ENCODE data around the gene NFATC2IP. TPM values are rescaled to one million over a fixed set of nuclear protein-coding genes. Genes with fewer than 3 reads are reported as not detected.

The NFATC2IP gene
- total and polyA plus RNA-seq, 10 of the 15 experiments (the other 5 are each of a cell fraction or from before 2014, with no cell fraction given): 12.2 to 93.9 (median 46.9) TPM

DNA sequence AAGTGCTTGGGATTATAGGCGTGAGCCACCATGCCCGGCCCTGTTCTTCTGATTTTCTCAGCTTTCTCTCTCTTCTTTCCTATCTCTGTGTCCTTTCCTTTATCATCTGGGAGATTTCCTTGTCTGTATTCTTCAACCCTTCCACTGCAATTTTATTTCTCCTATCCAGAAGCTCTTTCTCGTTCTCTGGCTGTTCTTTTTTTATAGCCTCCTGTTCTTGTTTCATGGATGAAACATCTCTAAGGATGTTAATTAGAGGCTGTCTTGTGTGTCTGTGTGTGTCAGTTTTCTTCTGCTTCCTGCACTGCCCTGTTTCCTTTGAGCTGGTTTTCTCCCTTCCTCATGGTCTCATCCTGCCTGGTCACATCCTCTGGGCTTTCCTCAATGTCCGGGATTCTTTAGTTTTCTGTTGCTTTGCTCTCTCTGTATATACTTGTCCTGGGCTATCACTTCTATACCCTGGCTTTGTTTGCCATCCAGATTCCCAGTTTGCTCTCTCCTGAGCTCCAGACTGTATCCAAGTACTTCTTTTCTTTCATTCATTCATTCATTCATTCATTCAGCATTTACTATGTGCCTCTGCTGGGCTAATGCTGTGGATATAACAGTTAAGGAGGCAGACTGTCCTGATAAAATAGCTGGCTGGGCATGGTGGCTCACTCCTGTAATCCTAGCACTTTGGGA is 36.6 kb downstream of the NFATC2IP start:
- ChIA-PET SMC1A (ENCODE audit: uncharacterized antibody, unreplicated experiment) (interaction anchor here (0.9 kb wide), 1 partner anchor 9 kb away, joined by 3 read pairs; no protein-coding TSS in a partner anchor), RAD21 (ENCODE audit: unreplicated experiment) (no interaction called here), CTCF (interaction anchor here (0.9 to 3.0 kb wide), 3 partner anchors 10 to 15 kb away, joined by 3 to 18 read pairs (median 3); partner anchors contain the start of gene SPNS1), POLR2A (no interaction called here)
- in situ Hi-C loops (cut with MboI) (no loop called here), intact Hi-C loops (cut with micrococcal nuclease; ENCODE audit: unreplicated experiment) (no loop called here)
- H3K4me1 ChIP-seq (ENCODE audit: control insufficient read depth, insufficient read depth, low read length): peaks cover 12% of the 10 kb centered on the region
- H4K20me1 ChIP-seq (ENCODE audit: control insufficient read depth, insufficient read depth): no peaks in the 10 kb centered on the region
- H3K79me2 ChIP-seq (ENCODE audit: control insufficient read depth, insufficient read depth, low read length): no peaks in the 10 kb centered on the region
- ATAC-seq: no peak
- no peak for FAIRE-seq
- DNase-seq (ENCODE audit: low read depth, low spot score): no peak
- H3K9me3 ChIP-seq (replicated peaks; ENCODE audit: control insufficient read depth, insufficient read depth, low read length): no peaks in the 10 kb centered on the region
- no peak overlapping the region for H3K9ac ChIP-seq (ENCODE audit: control insufficient read depth, insufficient read depth, low read length)
- H3K4me3 ChIP-seq: no peak overlapping the region
- H3K27ac ChIP-seq (ENCODE audit: control insufficient read depth, insufficient read depth): no peak overlapping the region
- H3K27me3 ChIP-seq (replicated peaks in 1 of 2; ENCODE audit: control insufficient read depth in 2 of 2, insufficient read depth in 2 of 2, low read length in 1 of 2): no peaks in the 10 kb centered on the region
- H2AFZ ChIP-seq (ENCODE audit: control insufficient read depth, low read depth, low read length): no peak overlapping the region
- TF ChIP-seq HCFC1 (IDR thresholded peaks at IDR 0.05; ENCODE audit: low read length) (no peak), ZNF24 (IDR thresholded peaks at IDR 0.05) (peak; percentile 69), MEF2A (IDR thresholded peaks at IDR 0.05; ENCODE audit: insufficient read depth, low read depth, low read length) (no peak)
- BruUV-seq (replicated peaks): TSS peak; percentile 68
- WGBS (ENCODE audit: insufficient coverage, insufficient replicate concordance, low lambda C conversion rate, missing lambda C conversion rate): 100% methylated on average over 4 of the region's 4 CpGs
- H3K36me3 ChIP-seq (ENCODE audit: control insufficient read depth in 2 of 2, insufficient read depth in 2 of 2, low read length in 1 of 2): peaks cover 0 to 5% of the 10 kb centered on the region in 2 experiments; a peak in 3 of 4 replicates
- H3K4me2 ChIP-seq (ENCODE audit: control insufficient read depth, insufficient read depth): no peak overlapping the region

DNA sequence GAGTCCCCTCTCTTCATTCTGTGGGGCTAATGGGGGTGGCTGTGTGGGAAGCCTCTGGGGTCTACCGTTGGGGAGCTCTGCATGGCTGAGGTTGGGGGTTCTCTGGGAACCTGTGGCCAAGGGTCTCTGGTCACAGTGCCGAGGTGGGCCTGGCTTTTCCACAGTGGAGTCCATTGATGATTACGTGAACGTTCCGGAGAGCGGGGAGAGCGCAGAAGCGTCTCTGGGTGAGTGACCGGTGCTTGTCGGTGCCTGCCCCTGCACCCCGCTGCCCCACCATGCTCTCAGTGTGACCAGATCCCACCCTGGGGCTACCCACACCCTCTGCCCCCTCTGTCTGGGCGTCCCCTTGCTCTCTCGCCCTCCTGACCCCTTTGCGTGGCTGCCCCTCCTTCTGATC is 38.6 kb downstream of the NFATC2IP start:
- POLR2A ChIA-PET: no interaction called here
- intact Hi-C loops (cut with micrococcal nuclease; ENCODE audit: unreplicated experiment) (no loop called here), in situ Hi-C loops (cut with MboI) (no loop called here)
- Histone ChIP-seq H3K4me1 (ENCODE audit: control insufficient read depth, insufficient read depth, low read length) (peaks cover 7% of the 10 kb centered on the region), H3K79me2 (ENCODE audit: control insufficient read depth, insufficient read depth, low read length) (no peaks in the 10 kb centered on the region), H3K9ac (ENCODE audit: control insufficient read depth, insufficient read depth, low read length) (no peak overlapping the region), H3K4me3 (no peak overlapping the region), H3K9me3 (replicated peaks; ENCODE audit: control insufficient read depth, insufficient read depth, low read length) (no peaks in the 10 kb centered on the region), H3K27ac (ENCODE audit: control insufficient read depth, insufficient read depth) (no peak overlapping the region), H4K20me1 (ENCODE audit: control insufficient read depth, insufficient read depth) (no peaks in the 10 kb centered on the region), H3K4me2 (ENCODE audit: control insufficient read depth, insufficient read depth) (no peak overlapping the region), H3K27me3 (replicated peaks in 1 of 2; ENCODE audit: control insufficient read depth in 2 of 2, insufficient read depth in 2 of 2, low read length in 1 of 2) (no peaks in the 10 kb centered on the region), H2AFZ (ENCODE audit: control insufficient read depth, low read depth, low read length) (no peak overlapping the region), H3K36me3 (ENCODE audit: control insufficient read depth in 2 of 2, insufficient read depth in 2 of 2, low read length in 1 of 2) (no peaks in the 10 kb centered on the region; a peak in 1 of 4 replicates)
- ATAC-seq (no peak), DNase-seq (ENCODE audit: low read depth, low spot score) (no peak), FAIRE-seq (no peak)
- TF ChIP-seq RBBP5 (conservative IDR thresholded peaks at IDR 0.05) (no peak), SMARCA5 (IDR thresholded peaks at IDR 0.05) (no peak), ZNF217 (IDR thresholded peaks at IDR 0.05) (no peak), CEBPB (IDR thresholded peaks at IDR 0.05; ENCODE audit: borderline replicate concordance in 1 of 2, low read depth in 2 of 2, low read length in 2 of 2) (no peak), CHD2 (IDR thresholded peaks at IDR 0.05; ENCODE audit: borderline replicate concordance, low read depth, low read length) (no peak), MYB (IDR thresholded peaks at IDR 0.05; ENCODE audit: borderline replicate concordance, low read depth, low read length) (no peak), DPF2 (IDR thresholded peaks at IDR 0.05) (no peak), TCF7 (IDR thresholded peaks at IDR 0.05; ENCODE audit: borderline replicate concordance) (no peak), BHLHE40 (IDR thresholded peaks at IDR 0.05; ENCODE audit: borderline replicate concordance in 1 of 2, low read depth in 2 of 2, low read length in 1 of 2) (no peak), SMAD5 (IDR thresholded peaks at IDR 0.05; ENCODE audit: low read depth) (no peak)
- TF ChIP-seq, protein P1, sequence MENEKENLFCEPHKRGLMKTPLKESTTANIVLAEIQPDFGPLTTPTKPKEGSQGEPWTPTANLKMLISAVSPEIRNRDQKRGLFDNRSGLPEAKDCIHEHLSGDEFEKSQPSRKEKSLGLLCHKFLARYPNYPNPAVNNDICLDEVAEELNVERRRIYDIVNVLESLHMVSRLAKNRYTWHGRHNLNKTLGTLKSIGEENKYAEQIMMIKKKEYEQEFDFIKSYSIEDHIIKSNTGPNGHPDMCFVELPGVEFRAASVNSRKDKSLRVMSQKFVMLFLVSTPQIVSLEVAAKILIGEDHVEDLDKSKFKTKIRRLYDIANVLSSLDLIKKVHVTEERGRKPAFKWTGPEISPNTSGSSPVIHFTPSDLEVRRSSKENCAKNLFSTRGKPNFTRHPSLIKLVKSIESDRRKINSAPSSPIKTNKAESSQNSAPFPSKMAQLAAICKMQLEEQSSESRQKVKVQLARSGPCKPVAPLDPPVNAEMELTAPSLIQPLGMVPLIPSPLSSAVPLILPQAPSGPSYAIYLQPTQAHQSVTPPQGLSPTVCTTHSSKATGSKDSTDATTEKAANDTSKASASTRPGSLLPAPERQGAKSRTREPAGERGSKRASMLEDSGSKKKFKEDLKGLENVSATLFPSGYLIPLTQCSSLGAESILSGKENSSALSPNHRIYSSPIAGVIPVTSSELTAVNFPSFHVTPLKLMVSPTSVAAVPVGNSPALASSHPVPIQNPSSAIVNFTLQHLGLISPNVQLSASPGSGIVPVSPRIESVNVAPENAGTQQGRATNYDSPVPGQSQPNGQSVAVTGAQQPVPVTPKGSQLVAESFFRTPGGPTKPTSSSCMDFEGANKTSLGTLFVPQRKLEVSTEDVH (IDR thresholded peaks at IDR 0.05; ENCODE audit: low read depth, partially characterized antibody): no peak
- SMC1A ChIA-PET (ENCODE audit: uncharacterized antibody, unreplicated experiment): no interaction called here
- 87% methylated on average over 14 of the region's 14 CpGs for WGBS (ENCODE audit: insufficient coverage, insufficient replicate concordance, low lambda C conversion rate, missing lambda C conversion rate)
- BruUV-seq (replicated peaks): no TSS peak
- RAD21 ChIA-PET (ENCODE audit: unreplicated experiment): no interaction called here
- CTCF ChIA-PET: no interaction called here
